Astrocyte (in vitro differentiated cells and primary cell): ENCODE data around the gene DIDO1. TPM values are rescaled to one million over a fixed set of nuclear protein-coding genes. Genes with fewer than 3 reads are reported as not detected.

Experiments
- DNase-seq: peaks from one replicate; pipeline ENCODE4 v3.0.0-alpha.2; 2010; ENCODE audit warnings: low read depth
- FAIRE-seq: peaks from 2 replicates; lab custom pipeline; 2011; peaks lifted over from hg19 to GRCh38; lab: Jason Lieb, UNC
- H2AFZ ChIP-seq: 2 replicates; pipeline ENCODE4 v1.6.0; 2012; ENCODE audit warnings: low read depth, low read length, inconsistent platforms
- H3K27ac ChIP-seq: 2 replicates; pipeline ENCODE4 v1.5.1; 2011; ENCODE audit warnings: low read depth, low read length, inconsistent platforms
- H3K27me3 ChIP-seq: 2 replicates; pipeline ENCODE4 v1.6.0; 2011; ENCODE audit warnings: low read length, inconsistent platforms; ENCODE audit not compliant: insufficient read depth
- H3K36me3 ChIP-seq: 2 replicates; pipeline ENCODE4 v1.5.1; 2011; ENCODE audit warnings: low read length, inconsistent platforms; ENCODE audit not compliant: insufficient read depth
- H3K4me1 ChIP-seq: 2 replicates; pipeline ENCODE4 v1.5.1; 2011; ENCODE audit warnings: low read length, inconsistent platforms; ENCODE audit not compliant: insufficient read depth
- H3K4me2 ChIP-seq: 2 replicates; pipeline ENCODE4 v1.6.0; 2012; ENCODE audit warnings: low read length, inconsistent platforms
- H3K4me3 ChIP-seq: 2 replicates; pipeline ENCODE4 v1.5.1; 2011; ENCODE audit warnings: low read depth, mild to moderate bottlenecking, low read length, inconsistent platforms; ENCODE audit not compliant: insufficient read depth
- H3K79me2 ChIP-seq: 2 replicates; pipeline ENCODE4 v1.6.0; 2012; ENCODE audit warnings: mild to moderate bottlenecking, low read length, inconsistent platforms; ENCODE audit not compliant: insufficient read depth
- H3K9ac ChIP-seq: 2 replicates; pipeline ENCODE4 v1.6.0; 2012; ENCODE audit warnings: mild to moderate bottlenecking, low read length, inconsistent platforms
- H3K9me3 ChIP-seq: 2 replicates; pipeline ENCODE4 v1.5.1; 2012; ENCODE audit warnings: low read depth, mild to moderate bottlenecking, low read length, inconsistent platforms; ENCODE audit not compliant: insufficient read depth
- H4K20me1 ChIP-seq: 2 replicates; pipeline ENCODE4 v1.6.0; 2012; ENCODE audit warnings: low read length, inconsistent platforms; ENCODE audit not compliant: insufficient read depth
- H3K27ac Mint-ChIP-seq: one replicate; pipeline ENCODE4 v1.8.0; 2021; ENCODE audit warnings: mild to moderate bottlenecking, mixed read lengths; ENCODE audit not compliant: unreplicated experiment
- H3K27me3 Mint-ChIP-seq: one replicate; pipeline ENCODE4 v1.8.0; 2021; ENCODE audit warnings: low read depth, mixed read lengths; ENCODE audit not compliant: unreplicated experiment
- H3K36me3 Mint-ChIP-seq: one replicate; pipeline ENCODE4 v1.8.0; 2021; ENCODE audit warnings: low read depth, mixed read lengths; ENCODE audit not compliant: unreplicated experiment
- H3K4me1 Mint-ChIP-seq: one replicate; pipeline ENCODE4 v1.8.0; 2021; ENCODE audit warnings: low read depth, mixed read lengths; ENCODE audit not compliant: unreplicated experiment
- H3K4me3 Mint-ChIP-seq: one replicate; pipeline ENCODE4 v1.8.0; 2021; ENCODE audit warnings: mild to moderate bottlenecking, moderate library complexity, mixed read lengths; ENCODE audit not compliant: unreplicated experiment
- H3K9me3 Mint-ChIP-seq: one replicate; pipeline ENCODE4 v1.8.0; 2021; ENCODE audit warnings: mild to moderate bottlenecking, mixed read lengths; ENCODE audit not compliant: unreplicated experiment
- CTCF ChIP-seq: IDR thresholded peaks from 2 replicates; pipeline ENCODE4 v1.5.1; 2011; ENCODE audit warnings: low read depth, mild to moderate bottlenecking, inconsistent platforms, low read length, moderate library complexity; ENCODE audit not compliant: insufficient read depth
- EZH2 ChIP-seq: IDR thresholded peaks from 2 replicates; pipeline ENCODE4 v1.6.1; 2012; ENCODE audit warnings: mild to moderate bottlenecking, low read length, inconsistent platforms; ENCODE audit not compliant: insufficient read depth
- total RNA-seq: library from RNA; stranded (reverse); gene quantifications from 2 replicates; pipeline ENCODE4 v1.2.1, GENCODE V29; 2021

DIDO1 gene
- total RNA-seq, 1 donor from 2014 or later = 39.0 TPM

DNA sequence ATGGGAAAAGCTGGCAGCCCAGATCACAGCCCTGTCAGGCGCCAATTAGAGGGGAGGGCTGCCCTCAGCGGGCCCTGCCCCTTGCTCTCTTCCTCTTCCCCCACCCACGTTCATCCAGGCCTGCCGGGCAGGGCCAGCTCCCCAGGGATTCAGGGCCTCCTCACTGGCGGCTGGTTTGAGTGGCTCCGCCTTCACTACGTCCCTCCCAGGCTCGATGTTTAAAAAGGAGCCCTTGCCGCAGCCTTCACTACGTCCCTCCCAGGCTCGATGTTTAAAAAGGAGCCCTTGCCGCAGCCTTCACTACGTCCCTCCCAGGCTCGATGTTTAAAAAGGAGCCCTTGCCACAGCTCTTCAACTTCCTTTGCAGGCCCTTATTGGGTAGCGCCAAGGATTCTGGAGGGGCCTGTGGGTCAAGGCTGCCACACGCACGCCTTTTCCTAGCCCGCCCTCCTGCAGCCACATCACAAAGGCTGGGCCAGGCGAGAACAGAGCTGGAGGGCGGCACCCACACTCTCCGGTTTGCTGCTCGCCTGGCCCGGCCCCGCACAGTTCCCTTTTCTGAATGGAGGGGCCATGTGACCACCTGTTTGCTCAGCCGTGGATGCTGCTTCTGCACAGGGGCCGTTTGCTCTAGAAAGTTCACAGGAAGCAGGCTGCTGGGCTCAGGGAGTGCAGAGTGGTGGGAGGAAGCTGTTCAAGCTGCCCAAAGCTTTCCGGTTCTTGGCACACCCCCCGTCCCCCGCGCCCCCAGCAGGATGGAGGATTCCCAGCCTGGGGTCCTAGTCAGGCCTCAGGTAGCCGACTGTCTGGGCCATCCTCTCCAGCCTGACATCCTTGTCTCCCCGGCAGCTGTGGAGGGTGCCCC, 27.8 kb upstream of the DIDO1 start:
- Histone ChIP-seq H3K27ac (no peak overlapping the region), H3K79me2 (peaks cover 1% of the 10 kb centered on the region), H3K9me3 (peaks cover under 1% of the 10 kb centered on the region), H3K27me3 (no peaks in the 10 kb centered on the region), H4K20me1 (peaks cover 9% of the 10 kb centered on the region), H3K4me1 (peaks cover 7% of the 10 kb centered on the region), H3K4me2 (peak overlapping the region; percentile 73), H2AFZ (peak overlapping the region; percentile 40), H3K36me3 (peaks cover 4% of the 10 kb centered on the region), H3K9ac (peak overlapping the region; percentile 57), H3K4me3 (peak overlapping the region; percentile 14)
- FAIRE-seq (no peak), DNase-seq (peak; percentile 48)
- Mint-ChIP-seq H3K4me3 (peak overlapping the region; percentile 57), H3K4me1 (peaks cover 5% of the 10 kb centered on the region), H3K36me3 (peaks cover 21% of the 10 kb centered on the region), H3K9me3 (no peaks in the 10 kb centered on the region), H3K27me3 (no peaks in the 10 kb centered on the region), H3K27ac (no peak overlapping the region)
- TF ChIP-seq EZH2 (no peak), CTCF (no peak)

- Mint-ChIP-seq H3K4me3 (peak overlapping the region; percentile 66), H3K4me1 (peaks cover 5% of the 10 kb centered on the region), H3K9me3 (peaks cover 2% of the 10 kb centered on the region), H3K27me3 (no peaks in the 10 kb centered on the region), H3K36me3 (peaks cover 25% of the 10 kb centered on the region), H3K27ac (no peak overlapping the region)
- Histone ChIP-seq H3K9me3 (peaks cover 4% of the 10 kb centered on the region), H3K79me2 (peaks cover 4% of the 10 kb centered on the region), H3K27me3 (no peaks in the 10 kb centered on the region), H4K20me1 (peaks cover 12% of the 10 kb centered on the region), H3K4me3 (peak overlapping the region; percentile 14), H3K27ac (no peak overlapping the region), H3K4me1 (peaks cover 7% of the 10 kb centered on the region), H3K4me2 (peak overlapping the region; percentile 73), H2AFZ (peak overlapping the region; percentile 40), H3K36me3 (peaks cover 7% of the 10 kb centered on the region), H3K9ac (peak overlapping the region; percentile 57)
- no peak for DNase-seq
- no peak for TF ChIP-seq EZH2
- no peak for FAIRE-seq
Observed at GRCh38 chr20:62952968-62953838, 26.9 kb upstream of the DIDO1 start.

GRCh38 chr20:62952373-62952967, 26.2 kb upstream of the DIDO1 start, which contains the start of gene SLC17A9:
Gene SLC17A9 (plus strand): TSS chr20:62952709. CDS start chr20:62952831, 122 bp downstream.
- H3K4me3 ChIP-seq = peak within 1 kb of the TSS; percentile 14
- Mint-ChIP-seq H3K27ac (no peak within 1 kb of the TSS), H3K9me3 (peaks cover 2% of the 10 kb centered on the region), H3K4me3 (peak within 1 kb of the TSS; percentile 66), H3K36me3 (peaks cover 25% of the 10 kb centered on the region), H3K27me3 (no peaks in the 10 kb centered on the region), H3K4me1 (peaks cover 5% of the 10 kb centered on the region)
- peaks cover 11% of the 10 kb centered on the region for H3K36me3 ChIP-seq
- TF ChIP-seq CTCF (no peak), EZH2 (no peak)
- H4K20me1 ChIP-seq = peaks cover 19% of the 10 kb centered on the region
- H3K9ac ChIP-seq = peak within 1 kb of the TSS; percentile 57
- peaks cover 4% of the 10 kb centered on the region for H3K9me3 ChIP-seq
- no peak within 1 kb of the TSS for H3K27ac ChIP-seq
- peaks cover 8% of the 10 kb centered on the region for H3K79me2 ChIP-seq
- H3K4me2 ChIP-seq = peak within 1 kb of the TSS; percentile 73
- DNase-seq (peak; percentile 10), FAIRE-seq (no peak)
- peaks cover 7% of the 10 kb centered on the region for H3K4me1 ChIP-seq
- peak within 1 kb of the TSS; percentile 40 for H2AFZ ChIP-seq
- H3K27me3 ChIP-seq = no peaks in the 10 kb centered on the region
